Measurements from ENCODE around the gene FNDC1. TPM values are rescaled to one million over a fixed set of nuclear protein-coding genes. Genes with fewer than 3 reads are reported as not detected.

FNDC1 gene
- total and polyA plus RNA-seq, 2 of the 13 experiments (the other 11 are each of a cell fraction or from before 2014, with no cell fraction given): not detected

- ATAC-seq (no peak), FAIRE-seq (no peak), DNase-seq (ENCODE audit: low spot score) (no peak)
- H3K4me1 ChIP-seq (ENCODE audit: insufficient read depth, low read length): no peaks in the 10 kb centered on the region
- H3K79me2 ChIP-seq (ENCODE audit: insufficient read depth, low read length): no peaks in the 10 kb centered on the region
- no peak overlapping the region for H2AFZ ChIP-seq (ENCODE audit: low read length)
- H3K4me2 ChIP-seq (ENCODE audit: low read depth, low read length): no peak overlapping the region
- no peak for TF ChIP-seq PAF1 (CRISPR knock-in tag; IDR thresholded peaks at IDR 0.05)
- TF ChIP-seq EEA1 (CRISPR knock-in tag; IDR thresholded peaks at IDR 0.05; ENCODE audit: borderline replicate concordance): no peak
- TF ChIP-seq, protein P1, sequence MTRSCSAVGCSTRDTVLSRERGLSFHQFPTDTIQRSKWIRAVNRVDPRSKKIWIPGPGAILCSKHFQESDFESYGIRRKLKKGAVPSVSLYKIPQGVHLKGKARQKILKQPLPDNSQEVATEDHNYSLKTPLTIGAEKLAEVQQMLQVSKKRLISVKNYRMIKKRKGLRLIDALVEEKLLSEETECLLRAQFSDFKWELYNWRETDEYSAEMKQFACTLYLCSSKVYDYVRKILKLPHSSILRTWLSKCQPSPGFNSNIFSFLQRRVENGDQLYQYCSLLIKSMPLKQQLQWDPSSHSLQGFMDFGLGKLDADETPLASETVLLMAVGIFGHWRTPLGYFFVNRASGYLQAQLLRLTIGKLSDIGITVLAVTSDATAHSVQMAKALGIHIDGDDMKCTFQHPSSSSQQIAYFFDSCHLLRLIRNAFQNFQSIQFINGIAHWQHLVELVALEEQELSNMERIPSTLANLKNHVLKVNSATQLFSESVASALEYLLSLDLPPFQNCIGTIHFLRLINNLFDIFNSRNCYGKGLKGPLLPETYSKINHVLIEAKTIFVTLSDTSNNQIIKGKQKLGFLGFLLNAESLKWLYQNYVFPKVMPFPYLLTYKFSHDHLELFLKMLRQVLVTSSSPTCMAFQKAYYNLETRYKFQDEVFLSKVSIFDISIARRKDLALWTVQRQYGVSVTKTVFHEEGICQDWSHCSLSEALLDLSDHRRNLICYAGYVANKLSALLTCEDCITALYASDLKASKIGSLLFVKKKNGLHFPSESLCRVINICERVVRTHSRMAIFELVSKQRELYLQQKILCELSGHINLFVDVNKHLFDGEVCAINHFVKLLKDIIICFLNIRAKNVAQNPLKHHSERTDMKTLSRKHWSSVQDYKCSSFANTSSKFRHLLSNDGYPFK (CRISPR knock-in tag; IDR thresholded peaks at IDR 0.05; ENCODE audit: borderline replicate concordance): no peak
- no peak for TF ChIP-seq MYNN (CRISPR knock-in tag; IDR thresholded peaks at IDR 0.05; ENCODE audit: low read depth)
- no peak for TF ChIP-seq CTCF (CRISPR knock-in tag; IDR thresholded peaks at IDR 0.05)
- POLR2A ChIA-PET: no interaction called here
- H3K9ac ChIP-seq (ENCODE audit: insufficient read depth, low read depth, low read length): no peak overlapping the region
- no peak overlapping the region for H3K27ac ChIP-seq (ENCODE audit: extremely low read length, insufficient read depth, low read length)
- H3K27me3 ChIP-seq (ENCODE audit: control insufficient read depth in 1 of 2, insufficient read depth in 2 of 2, low read length in 2 of 2): peaks cover 0 to 5% of the 10 kb centered on the region in 2 experiments; a peak in 3 of 5 replicates
- 0% methylated on average over 1 of the region's 1 CpG for WGBS (ENCODE audit: low lambda C conversion rate)
- no peaks in the 10 kb centered on the region for H3K36me3 ChIP-seq (replicated peaks in 1 of 2; ENCODE audit: control insufficient read depth in 1 of 2, insufficient read depth in 2 of 2, low read length in 2 of 2)
- BruUV-seq (replicated peaks): no TSS peak
- in situ Hi-C loops (cut with HindIII; ENCODE audit: extremely low pct_ligation_motif_present, low pct_unique_long_range_greater_than_20kb) (no loop called here), intact Hi-C loops (cut with micrococcal nuclease; ENCODE audit: unreplicated experiment) (no loop called here)
- no peaks in the 10 kb centered on the region for H4K20me1 ChIP-seq (ENCODE audit: insufficient read depth, low read length)
- H3K9me3 ChIP-seq (ENCODE audit: low read length): no peaks in the 10 kb centered on the region
- CTCF ChIA-PET (ENCODE audit: low intra/inter-chr PET ratio, low total read pairs): no interaction called here
- no peak overlapping the region for H3K4me3 ChIP-seq (replicated peaks in 1 of 3; ENCODE audit: insufficient read depth in 1 of 3, low read depth in 2 of 3, low read length in 3 of 3)
Measured at GRCh38 chr6:159184559-159184958, 15.4 kb downstream of the FNDC1 start.
